Activated naive CD4-positive, alpha-beta T cell treated with anti-CD3 and anti-CD28 coated beads, Interleukin-2, amount 50 U/mL, for 16 hours (primary cell): ENCODE results near the gene OR52E5.

Source experiments
- DNase-seq: peaks from one replicate; pipeline ENCODE4 v3.0.0-alpha.2; 2020

OR52E5 gene

DNA sequence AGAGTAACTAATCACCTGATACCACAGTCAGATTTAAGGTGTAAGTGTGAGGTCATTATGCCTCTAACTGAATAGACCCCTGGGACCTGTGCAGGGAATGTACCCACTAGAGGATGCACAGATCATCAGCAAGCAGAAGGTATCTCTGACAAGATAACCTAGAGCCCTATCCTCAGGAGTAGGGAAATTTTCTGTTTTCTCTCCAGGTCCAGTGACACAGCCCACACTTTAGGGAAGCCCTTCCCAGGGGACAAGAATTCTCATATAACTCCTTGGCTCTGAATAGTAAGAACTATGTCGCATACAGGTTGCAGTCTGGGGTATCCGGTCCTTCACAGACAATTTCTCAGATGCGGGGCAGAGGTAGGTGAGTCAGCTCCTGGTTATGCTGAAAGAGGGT is at the start of gene OR52E5:
OR52E5 (plus strand) TSS at position 301 of the 400 bp plus-strand sequence. CDS start 7,569 bp downstream, outside the sequence.
- DNase-seq, result no peak

- no peak for DNase-seq
Observed at GRCh38 chr11:5846701-5847100, 46.3 kb upstream of the OR52E5 start.

DNA sequence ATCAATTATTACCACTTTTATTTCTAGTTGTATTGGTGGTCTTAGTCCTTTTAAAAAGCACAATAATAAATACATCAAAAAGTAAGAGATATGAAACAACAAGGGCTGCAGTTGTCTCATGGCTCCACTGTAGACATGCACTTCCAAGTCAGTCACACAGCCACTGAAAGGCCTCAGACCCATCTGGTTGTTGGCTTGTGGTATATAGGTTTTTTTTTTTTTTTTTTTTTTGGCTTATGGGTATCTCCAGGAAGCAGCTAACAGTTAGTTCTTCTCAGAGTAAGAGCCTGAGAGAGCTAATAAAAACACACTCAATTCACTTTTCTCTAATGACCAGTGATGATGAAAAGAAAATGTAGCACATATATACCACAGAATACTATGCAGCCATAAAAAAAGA is 45.3 kb upstream of the OR52E5 start:
- DNase-seq, result no peak

DNA sequence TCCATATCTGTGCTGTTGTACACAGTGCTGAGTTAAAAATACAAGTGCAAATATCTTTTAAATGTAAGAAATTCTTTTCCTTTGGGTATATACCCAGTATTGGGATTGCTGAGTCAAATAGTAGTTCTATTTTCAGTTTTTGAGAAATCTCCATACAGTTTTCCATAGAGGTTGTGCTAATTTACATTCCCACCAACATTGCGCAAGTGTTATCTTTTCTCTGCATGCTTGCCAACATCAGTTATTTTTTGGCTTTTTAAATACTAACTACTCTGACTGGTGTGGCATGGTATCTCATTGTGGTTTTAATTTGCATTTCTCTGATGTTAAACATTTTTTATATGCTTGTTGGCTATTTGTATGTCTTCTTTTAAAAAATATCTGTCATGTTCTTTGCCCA is 42.0 kb upstream of the OR52E5 start:
- no peak for DNase-seq

- no peak for DNase-seq
Observed at GRCh38 chr11:5857590-5857989, 35.4 kb upstream of the OR52E5 start, which contains the start of gene OR52E8. Gene OR52E8, minus strand, starts transcription at chr11:5857690. Its CDS starts 0 bp downstream, at chr11:5857690.

DNA sequence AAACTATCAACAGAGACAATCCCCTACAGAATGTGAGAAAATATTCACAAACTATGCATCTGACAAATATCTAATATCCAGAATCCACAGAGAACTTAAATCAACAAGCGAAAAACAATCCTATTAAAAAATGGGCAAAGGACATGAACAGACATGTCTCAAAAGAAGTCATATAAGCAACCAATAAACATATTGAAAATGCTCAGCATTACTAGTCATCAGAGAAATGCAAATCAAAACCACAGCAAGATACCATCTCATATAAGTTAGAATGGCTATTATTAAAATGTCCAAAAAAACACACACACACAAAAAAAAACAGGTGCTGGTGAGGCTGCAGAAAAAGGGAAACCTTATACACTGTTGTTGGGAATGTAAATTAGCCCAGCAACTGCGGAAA is 27.2 kb upstream of the OR52E5 start:
- DNase-seq, result no peak

GRCh38 chr11:5878564-5878963 is 14.4 kb upstream of the OR52E5 start:
- no peak for DNase-seq

DNA sequence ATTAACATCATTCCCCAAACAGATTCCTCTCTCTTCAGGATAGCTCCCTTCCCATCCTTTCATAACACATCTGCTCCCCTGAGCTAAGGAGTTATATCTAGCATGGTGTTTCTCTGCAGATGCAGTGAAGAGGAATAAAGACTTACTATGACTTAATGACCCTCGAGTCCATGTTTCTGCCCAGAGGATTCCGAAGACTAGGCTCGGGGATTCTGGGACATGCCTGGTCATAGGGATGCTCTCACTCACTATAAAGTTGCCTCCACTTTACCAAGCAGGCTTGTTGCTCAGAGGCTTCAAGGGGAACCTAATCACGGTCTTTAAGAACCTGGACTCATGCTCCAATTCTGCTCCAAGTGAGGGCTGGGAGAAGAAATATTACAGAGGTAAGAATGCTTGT is 12.7 kb upstream of the OR52E5 start, which contains the start of gene OR52E4:
OR52E4 (plus strand) TSS at position 301 of the 400 bp plus-strand sequence. CDS start 3,664 bp downstream, outside the sequence.
- DNase-seq, result no peak

GRCh38 chr11:5881756-5882155 is 11.3 kb upstream of the OR52E5 start:
- no peak for DNase-seq

DNA sequence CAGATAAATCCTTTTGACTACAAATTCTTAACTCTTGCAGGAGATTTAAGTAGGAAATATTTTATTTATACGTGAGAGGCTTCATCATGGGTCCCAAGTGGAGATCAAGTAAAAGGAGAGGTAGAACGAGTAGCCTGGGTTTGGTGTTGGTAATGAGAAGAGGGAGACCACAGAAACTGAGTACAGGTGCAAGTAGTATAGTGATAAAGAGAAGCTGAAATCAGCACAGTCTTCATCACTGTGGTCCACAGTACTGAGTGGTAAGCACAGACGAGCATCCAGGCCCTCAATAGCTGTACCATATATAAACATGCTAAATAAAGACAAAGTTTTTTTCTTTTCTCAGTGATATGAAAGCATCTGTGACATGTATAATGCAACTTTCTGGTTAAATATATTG is 5.8 kb upstream of the OR52E5 start:
- no peak for DNase-seq

- no peak for DNase-seq
Observed at GRCh38 chr11:5887661-5888060, 5.3 kb upstream of the OR52E5 start.

DNA sequence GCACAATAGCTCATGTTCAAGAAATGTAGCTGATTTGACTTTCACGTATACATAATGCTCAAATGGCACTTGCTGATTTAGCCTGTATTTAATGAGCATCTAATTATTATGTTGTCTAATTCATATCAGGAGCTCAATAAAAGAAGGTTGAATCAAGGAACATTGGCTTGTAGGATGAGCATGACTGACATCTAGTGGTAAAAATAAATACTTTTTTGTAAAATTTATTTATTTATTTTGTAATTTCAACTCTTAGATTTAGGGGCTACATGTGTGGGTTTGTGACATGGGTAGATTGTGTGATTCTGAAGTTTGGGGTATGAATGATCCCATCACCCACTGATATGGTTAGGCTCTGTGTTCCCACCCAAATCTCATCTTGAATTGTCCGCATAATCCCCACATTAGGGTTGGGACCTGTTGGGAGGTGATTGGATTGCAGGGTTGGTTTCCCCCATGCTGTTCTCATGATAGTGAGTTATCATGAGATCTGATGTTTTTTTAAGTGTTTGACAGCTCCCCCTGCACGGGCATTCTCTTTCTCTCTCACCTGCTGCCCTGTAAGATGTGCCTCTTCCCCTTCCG is 1.7 kb upstream of the OR52E5 start:
- DNase-seq, result no peak

GRCh38 chr11:5899534-5899933 is 6.5 kb downstream of the OR52E5 start:
- DNase-seq, result no peak

- no peak for DNase-seq
Observed at GRCh38 chr11:5910540-5910939, 17.5 kb downstream of the OR52E5 start.

DNA sequence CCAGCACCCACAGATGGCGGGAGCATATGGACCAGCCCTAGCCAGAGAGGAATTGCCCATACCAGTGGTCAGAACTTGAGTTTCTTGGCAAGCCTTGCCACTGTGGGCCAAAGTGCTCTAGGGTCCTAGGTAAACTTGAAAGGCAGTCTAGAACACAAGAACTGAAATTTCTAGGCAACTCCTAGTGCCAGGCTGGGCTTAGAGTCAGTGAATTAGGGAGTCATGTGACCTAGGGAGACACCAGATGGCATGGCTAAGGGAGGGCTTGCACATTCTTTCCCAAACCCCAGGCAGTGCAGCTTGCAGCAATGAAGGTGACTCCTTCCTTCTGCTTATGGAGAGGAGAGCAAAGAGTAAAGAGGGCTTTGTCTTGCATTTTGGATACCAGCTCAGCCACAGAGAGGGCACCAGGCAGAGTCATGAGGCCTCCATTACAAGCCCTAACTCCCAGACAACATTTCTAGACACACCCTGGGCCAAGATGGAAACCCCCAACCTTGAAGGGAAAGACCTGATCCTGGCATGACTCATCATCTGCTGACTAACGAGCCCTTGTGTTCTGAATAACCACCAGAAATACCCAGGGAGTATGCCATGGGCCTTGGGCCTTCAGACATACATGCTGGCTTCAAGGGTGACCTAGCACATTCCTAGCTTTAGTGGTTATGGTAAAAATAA is 29.9 kb downstream of the OR52E5 start:
- DNase-seq, result no peak

DNA sequence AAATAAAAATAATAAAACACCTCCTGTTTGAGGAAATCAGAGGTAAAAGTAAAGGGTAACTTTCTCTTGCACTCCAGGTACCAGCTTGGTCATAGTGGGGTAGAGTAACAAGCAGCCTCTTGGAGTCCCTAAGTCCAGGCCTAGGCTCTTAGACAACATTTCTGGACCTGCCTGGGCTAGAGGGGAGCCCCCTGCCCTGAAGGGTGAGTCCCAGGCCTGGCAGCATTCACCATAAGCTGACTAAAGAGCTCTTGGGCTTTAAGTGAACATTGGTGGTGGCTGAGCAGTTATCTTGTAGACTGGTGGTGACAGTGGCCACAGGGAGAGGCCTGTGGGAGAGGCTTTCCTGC is 30.4 kb downstream of the OR52E5 start:
- DNase-seq, result no peak

- no peak for DNase-seq
Observed at GRCh38 chr11:5923794-5924193, 30.8 kb downstream of the OR52E5 start.

DNA sequence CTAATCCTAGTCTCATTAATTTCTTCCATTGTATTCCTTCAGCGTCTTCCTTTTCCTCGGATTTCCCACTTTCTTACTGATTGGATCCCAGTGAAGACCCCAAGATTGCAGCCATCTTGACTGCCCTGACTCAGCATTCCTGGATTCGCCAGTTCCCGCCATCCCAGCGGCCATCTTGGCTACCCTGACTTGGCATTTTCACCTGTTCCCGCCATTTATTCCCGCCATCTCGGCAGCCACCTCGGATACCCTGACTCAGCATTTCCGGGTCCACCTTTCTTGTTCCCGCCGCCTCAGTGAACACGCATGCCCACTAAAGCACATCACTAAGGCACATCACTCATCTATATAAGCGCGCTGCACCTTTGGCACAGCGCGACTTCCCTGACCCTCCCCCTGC is 35.3 kb downstream of the OR52E5 start:
- DNase-seq, result no peak

DNA sequence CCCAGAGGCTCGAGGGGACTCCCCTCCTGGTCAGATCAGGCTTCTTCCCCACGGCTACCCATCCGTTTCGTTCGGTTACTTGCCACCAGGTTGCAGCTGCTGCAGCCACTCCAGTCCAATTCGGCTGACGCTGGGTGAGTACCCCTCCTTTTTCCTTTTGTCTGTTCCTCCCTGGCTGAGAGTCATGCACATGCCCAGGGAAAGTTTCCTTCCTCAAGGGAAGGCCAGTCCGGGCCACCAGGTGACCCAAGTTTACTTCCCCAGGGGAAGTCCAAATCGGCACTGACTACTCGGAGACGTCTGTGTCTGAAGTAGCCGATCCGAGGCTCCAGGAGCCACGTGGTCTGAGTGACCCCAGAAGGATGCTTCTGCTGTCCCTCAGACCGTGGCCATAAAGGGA is 35.8 kb downstream of the OR52E5 start:
- no peak for DNase-seq

DNA sequence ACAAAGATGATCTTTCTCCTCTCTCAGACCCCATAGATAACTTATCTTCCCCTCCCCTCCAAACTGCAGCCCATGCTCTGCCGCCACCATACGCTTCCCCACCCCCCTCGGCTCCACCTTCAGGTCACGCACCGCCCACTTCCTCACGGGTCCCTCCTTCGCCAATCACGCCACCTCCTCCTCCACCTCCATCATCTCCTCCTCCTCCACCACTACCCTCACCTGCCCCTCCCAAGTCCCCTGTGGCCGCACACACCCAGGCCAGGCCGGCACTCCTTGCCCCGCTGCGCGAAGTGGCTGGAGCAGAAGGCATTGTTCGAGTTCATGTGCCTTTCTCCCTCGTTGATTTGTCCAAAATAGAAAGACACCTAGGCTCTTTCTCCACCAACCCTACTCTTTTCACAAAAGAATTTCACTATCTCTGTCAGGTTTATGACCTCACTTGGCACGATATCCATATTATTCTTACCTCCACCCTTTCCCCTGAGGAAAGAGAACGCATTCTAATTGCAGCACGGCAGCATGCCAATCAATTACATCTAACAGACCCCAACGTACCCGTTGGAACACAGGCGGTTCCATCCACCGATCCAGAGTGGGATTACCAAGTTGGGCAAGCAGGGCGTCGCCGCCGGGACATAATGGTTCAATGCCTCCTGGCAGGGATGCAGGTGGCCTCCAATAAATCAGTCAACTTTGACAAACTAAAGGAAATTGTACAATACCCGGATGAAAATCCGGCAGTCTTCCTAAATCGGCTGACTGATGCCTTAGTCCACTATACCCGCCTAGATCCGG is 36.8 kb downstream of the OR52E5 start:
- DNase-seq, result no peak

DNA sequence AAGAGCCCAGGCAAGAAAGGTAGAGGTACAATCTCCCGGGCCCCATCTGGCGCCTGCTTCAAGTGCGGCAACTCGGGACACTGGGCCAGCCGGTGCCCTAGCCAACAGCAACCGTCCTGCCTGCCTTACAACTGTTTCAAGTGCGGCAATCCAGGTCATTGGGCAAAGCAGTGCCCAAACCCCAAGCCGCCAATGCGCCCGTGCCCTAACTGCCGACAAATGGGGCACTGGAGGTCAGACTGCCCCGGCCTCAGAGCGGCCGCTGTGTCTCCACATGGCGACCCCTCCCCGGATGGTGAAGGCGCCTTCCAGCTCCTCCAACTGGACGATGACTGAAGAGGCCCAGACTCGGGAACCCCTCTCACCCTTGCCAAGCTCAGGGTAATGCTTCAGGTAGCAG is 37.6 kb downstream of the OR52E5 start:
- DNase-seq, result no peak

GRCh38 chr11:5931061-5931460 is 38.1 kb downstream of the OR52E5 start:
- no peak for DNase-seq

DNA sequence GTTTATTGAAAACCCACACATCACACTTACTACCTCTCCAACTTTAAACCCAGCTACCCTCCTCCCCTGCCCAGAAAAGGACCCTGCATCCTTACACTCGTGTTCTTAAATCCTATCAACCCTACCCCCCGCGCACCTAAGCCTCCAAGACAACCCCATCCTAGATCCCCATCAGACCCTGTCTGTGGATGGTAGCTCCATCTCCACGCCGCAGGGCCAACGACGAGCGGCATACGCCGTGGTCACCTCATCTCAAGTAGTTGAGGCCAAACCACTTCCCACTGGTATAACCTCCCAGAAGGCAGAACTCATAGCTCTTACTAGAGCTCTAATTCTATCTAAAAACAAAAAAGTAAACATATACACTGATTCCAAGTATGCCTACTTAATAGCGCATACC is 39.7 kb downstream of the OR52E5 start:
- DNase-seq, result no peak

- DNase-seq, result no peak
Observed at GRCh38 chr11:5933116-5933515, 40.1 kb downstream of the OR52E5 start.
